RKO (cell line): ENCODE measurements around the gene KCNJ14.
"Not testable (repeated sequence)": the region's sequence is repeated elsewhere in the genome, so short reads cannot be mapped to it uniquely, and the experiment has no call there.

Experiments
- DNase-seq: peaks from one replicate; pipeline ENCODE4 v3.0.0-alpha.2; 2016; ENCODE audit warnings: low spot score

Gene KCNJ14

GRCh38 chr19:48488478-48488877 is 33.1 kb downstream of the KCNJ14 start:
- not testable (repeated sequence) for DNase-seq

GRCh38 chr19:48489608-48490216 is 34.3 kb downstream of the KCNJ14 start:
- peak; percentile 65 for DNase-seq

- DNase-seq = peak; percentile 35
Measured at GRCh38 chr19:48490981-48491792, 35.8 kb downstream of the KCNJ14 start.

- no peak for DNase-seq
Measured at GRCh38 chr19:48491793-48492123, 36.4 kb downstream of the KCNJ14 start.

- DNase-seq = peak; percentile 97
Measured at GRCh38 chr19:48492925-48493717, 37.7 kb downstream of the KCNJ14 start.

GRCh38 chr19:48493718-48494401 is 38.5 kb downstream of the KCNJ14 start:
- DNase-seq = no peak

- DNase-seq = no peak
Measured at GRCh38 chr19:48495396-48495795, 40.0 kb downstream of the KCNJ14 start.

- DNase-seq = no peak
Measured at GRCh38 chr19:48496959-48497727, 41.8 kb downstream of the KCNJ14 start.

- DNase-seq = no peak
Measured at GRCh38 chr19:48497728-48498594, 42.6 kb downstream of the KCNJ14 start.

- DNase-seq = no peak
Measured at GRCh38 chr19:48498595-48499311, 43.4 kb downstream of the KCNJ14 start.

- no peak for DNase-seq
Measured at GRCh38 chr19:48499316-48500090, 44.1 kb downstream of the KCNJ14 start.

- DNase-seq = no peak
Measured at GRCh38 chr19:48500830-48501493, 45.6 kb downstream of the KCNJ14 start.

GRCh38 chr19:48501494-48502349 is 46.3 kb downstream of the KCNJ14 start:
- DNase-seq = peak; percentile 43

- no peak for DNase-seq
Measured at GRCh38 chr19:48502350-48503018, 47.1 kb downstream of the KCNJ14 start.

GRCh38 chr19:48506138-48506733 is 50.9 kb downstream of the KCNJ14 start:
- peak; percentile 73 for DNase-seq

GRCh38 chr19:48507911-48508439 is 52.6 kb downstream of the KCNJ14 start:
- no peak for DNase-seq
